ENCODE measurements around the gene TIGD7.
"Not testable (repeated sequence)": the region's sequence is repeated elsewhere in the genome, so short reads cannot be mapped to it uniquely, and the experiment has no call there.

TIGD7 gene

DNA sequence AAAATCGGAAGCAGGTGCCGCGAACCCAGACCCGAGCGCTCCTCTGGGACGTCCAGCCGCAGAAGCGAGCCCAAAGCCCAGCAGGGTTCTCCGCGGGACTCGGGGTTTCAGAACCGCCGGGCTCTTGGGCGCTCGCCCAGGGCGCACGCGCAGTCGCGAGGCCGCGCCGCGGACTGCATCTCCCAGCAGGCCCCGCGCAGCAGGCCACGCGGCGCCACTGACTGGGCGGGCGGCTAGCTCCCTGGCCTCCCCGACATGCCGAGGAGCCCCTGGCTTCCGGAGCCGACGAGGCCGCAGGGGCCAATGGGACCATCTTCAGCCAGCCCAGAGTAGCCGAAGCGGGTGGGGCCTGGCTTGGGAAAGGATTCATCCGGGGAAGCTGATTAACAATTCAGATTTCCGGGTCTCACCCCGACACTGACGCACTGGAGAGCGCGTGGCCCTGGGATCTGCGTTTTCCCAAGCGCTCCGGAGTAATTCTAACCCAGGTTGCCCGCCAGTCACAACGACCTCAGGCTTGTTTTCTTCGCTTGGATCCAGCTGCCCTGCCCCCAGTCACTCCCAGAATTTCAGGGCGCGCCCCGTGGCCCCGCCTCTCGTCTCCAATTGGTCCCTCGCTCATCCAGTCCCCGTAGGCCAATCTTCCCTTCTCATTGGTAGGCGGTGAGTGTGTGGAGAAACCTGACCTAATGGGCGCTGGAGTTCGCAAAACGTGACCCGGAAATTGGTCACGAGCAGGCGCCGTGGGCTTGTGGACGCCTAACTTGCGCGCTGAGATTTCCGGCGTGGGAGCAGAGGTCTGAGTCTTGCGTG is 22.3 kb downstream of the TIGD7 start, which contains the start of gene ZNF263:
ZNF263 (plus strand) TSS at position 762 of the 813 bp plus-strand sequence. CDS start 328 bp downstream, outside the sequence.
- peak; percentile 90 to 93 for DNase-seq (ENCODE audit: low read depth in 2 of 2)

DNA sequence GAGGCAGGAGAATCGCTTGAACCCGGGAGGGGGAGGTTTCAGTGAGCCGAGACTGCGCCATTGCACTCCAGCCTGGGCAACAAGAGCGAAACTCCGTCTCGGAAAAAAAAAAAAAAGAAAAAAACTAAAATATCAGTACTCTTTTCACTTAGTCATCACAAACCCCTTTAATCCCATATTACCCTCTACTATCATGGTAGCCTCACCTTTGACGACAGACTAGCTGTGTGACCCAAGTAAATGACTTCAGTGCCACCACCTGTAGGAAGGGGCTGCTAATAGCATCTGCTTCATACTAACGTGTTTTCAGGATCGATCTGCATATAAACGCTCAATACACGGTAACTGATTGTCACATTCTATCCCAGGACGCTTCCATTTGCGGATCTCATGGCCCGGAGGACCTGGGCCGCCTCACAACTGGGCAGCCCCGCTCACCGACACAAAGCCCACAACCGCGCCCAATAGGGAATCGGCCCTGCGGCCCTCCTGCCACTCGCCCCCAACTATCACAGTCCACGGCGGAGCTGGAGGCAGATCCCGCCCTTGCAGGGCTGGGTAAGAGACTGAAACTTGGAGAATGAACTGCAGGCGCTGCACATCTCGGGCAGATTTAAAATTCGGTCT is 23.0 kb downstream of the TIGD7 start:
- no peak for DNase-seq (ENCODE audit: low read depth in 2 of 2)

DNA sequence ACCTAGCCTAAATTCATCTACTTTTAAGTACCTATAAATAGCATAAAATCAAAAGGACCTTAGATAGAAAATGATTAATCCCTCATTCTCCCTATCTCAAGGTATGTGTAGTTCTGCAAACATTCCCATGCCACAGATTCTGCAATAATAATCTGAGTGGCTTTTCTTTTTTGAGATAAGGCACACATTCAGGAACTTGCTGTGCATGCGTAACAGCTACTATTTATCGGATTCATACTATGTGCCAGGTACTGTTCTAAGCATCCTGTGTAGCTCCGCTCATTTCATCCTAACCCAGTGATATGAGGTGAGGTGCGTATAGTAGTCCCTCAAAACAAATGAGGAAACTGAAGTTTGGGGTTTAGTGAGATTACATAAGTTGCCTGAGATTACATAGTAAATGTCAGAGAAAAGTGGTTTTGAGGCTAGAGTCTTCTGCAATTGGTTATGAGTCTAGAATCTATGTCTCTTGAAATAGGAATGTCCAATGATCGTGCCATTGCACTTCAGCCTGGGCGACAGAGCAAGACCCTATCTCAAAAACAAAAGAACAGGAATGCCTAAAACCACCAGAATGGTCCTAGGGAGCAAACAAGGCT is 23.9 kb downstream of the TIGD7 start:
- no peak for DNase-seq (ENCODE audit: low read depth in 2 of 2)

DNA sequence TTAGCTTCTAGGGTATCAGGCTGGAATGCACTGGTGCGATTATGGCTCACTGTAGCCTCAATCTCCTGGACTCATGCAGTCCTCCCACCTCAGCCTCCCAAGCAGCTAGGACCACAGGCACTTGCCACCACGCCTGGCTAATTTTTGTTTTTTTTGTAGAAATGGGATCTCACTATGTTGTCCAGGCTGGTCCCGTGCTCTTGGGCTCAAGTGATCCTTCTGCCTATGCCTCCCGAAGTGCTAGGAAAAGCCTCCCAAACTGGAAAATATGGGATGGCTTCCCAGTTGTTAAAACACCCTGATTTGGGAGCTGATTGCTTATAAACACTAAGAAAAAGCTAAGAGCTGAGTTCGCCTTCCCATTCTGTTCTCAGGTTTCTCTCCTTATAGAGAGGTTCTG is 28.6 kb downstream of the TIGD7 start:
- no peak for DNase-seq (ENCODE audit: low read depth in 2 of 2)

DNA sequence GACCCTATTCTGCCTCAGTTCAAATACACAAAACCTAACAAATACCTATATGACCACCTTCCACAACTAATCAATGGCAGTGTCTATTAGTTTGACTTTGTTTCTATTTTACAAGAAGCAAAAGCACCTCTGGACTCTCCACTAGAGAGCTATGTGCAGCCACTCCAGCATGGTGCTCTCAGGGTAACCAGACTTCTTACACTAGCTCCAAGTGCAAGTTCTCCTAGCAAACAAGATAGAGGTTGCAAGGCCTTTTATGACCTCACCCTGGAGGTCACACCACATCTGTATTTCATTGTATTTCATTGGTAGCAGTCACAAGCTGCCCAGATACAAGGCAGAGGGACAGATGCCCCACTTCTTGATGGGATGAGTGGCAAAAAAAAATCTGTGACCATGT is 30.3 kb downstream of the TIGD7 start:
- no peak for DNase-seq (ENCODE audit: low read depth in 2 of 2)

DNA sequence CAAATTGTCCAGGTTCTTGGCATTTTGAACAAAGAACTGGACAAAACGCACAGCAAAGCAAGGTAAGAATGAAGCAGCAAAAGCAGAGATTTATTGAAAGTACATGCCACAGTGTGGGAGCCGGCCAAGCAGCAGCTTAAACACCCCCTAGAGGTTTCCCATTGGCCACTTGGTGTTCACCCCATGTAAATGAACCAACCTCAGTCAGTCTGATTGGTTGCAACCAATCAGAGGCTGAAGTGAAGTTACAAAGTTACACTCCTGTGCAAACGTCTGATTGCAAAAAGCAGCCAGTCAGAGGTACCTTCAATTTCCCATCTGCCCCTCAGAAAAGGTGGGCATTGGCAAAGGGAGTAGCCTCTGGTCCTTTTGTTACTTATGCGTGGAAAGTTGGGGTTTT is 30.7 kb downstream of the TIGD7 start:
- no peak for DNase-seq (ENCODE audit: low read depth in 2 of 2)

DNA sequence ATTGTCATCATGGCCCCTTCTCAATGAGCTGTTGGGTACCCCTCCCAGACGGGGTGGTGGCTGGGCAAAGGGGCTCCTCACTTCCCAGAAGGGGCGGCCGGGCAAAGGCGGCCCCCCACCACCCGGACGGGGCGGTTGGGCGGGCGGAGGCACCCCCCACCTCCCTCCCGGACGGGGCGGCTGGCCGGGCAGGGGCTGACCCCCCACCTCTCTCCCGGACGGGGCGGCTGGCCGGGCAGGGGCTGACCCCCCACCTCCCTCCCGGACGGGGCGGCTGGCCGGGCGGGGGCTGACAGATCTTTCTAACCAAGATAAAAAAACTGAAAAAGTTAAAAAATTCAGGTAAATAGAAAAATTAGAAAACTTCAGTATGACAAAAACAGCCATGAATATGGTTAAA is 33.9 kb downstream of the TIGD7 start:
- not testable (repeated sequence) for DNase-seq (ENCODE audit: low read depth in 2 of 2)

DNA sequence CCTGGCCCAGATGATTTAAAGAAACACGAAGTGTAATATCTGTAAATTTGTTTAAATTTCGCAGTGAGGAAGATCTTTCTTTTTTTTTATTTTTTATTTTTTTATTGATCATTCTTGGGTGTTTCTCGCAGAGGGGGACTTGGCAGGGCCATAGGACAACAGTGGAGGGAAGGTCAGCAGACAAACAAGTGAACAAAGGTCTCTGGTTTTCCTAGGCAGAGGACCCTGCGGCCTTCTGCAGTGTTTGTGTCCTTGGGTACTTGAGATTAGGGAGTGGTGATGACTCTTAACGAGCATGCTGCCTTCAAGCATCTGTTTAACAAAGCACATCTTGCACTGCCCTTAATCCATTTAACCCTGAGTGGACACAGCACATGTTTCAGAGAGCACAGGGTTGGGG is 34.5 kb downstream of the TIGD7 start:
- not testable (repeated sequence) for DNase-seq (ENCODE audit: low read depth in 2 of 2)

DNA sequence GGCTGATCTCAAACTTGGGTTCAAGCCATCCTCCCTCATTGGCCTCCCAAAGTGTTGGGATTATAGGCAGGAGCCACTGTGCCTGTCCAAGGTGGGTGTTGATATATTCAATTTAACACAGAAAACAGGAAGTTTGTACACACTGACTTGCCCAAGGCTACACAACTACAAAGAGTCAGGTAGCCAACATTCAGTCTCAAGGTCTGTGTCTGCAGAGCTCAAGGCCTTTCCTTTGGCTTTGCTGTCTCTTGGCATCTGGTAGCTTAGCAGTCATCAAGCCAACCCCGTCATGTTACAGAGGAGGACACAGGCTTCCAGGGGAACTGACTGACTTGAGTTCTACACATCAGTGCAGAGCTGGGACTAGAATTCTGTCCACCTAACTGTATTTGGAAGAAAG is 36.9 kb downstream of the TIGD7 start:
- DNase-seq (ENCODE audit: low read depth in 2 of 2): no peak

DNA sequence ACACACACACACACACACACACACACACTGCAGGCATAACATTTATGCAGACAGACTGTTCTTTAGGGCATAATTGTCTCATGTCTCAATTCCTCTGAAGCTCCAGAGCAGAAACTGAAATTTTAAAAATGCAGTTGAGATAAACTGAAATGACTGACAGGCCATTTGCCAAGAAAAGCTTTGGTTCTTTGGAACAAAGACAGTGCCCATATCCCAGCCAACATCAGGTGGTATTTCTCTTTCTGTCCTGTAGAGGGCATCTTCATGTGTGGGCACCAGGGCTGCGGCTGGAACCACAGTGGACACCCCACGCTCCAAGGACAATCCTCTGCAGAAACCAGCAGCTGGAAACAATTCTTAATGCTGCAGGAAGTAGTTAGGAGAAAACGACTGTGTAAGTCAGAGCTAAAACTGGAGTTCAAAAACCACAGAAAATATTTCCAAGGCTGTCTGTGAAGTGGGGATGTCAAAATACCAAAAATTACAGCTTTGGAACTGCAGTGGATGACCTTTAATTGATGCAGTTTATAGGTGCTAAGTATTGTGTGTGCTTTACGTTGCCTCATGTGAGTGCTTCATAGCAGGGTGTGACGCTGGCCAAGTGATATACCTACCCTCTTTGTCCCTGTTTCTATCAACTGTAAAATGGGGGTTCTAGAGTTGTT is 38.2 kb downstream of the TIGD7 start:
- DNase-seq (ENCODE audit: low read depth in 2 of 2): no peak

DNA sequence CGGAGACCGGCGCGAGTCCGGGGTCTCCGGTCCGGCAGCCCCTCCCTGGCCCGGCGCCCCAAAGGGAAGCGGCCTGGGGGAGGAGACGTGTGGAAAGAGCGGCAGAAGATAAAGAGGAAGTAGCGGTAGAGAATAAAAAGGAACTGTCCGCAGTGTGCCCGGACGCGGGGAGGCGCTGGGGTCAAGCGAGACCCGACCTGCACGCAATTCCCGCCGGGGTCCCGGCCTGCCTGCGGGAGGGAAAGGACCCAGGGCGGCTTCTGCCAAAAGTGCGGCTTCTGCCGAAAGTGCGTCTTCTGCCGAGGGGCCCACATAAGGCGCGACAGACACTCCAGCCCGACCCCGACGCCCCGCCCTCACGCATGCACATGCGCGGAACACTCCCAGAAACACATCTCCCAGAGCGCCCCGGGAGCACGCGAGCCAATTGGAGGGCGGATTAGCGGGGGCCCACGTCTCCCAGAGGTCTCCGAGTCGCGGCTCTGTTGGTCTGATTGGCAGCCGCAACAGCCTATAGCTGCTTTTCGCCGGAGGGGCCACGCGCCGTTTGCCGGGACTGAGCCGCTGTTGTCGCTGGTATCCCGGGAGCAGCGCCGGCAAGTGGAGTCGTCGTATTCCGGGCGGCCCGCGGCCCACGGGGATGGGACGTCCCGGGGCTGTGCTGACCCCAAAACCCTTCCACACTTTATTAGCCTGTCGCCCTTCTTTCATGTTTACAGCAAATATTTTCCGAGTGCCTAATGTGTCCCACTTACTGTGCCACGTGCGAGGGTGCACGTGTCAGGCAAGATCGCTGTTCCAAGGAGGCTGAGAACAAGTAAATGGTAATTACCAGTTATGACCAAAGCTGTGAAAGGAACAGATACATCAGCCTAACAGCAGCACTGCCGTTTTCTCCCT is 40.8 kb downstream of the TIGD7 start:
- peak; percentile 95 to 99 for DNase-seq (ENCODE audit: low read depth in 2 of 2)

DNA sequence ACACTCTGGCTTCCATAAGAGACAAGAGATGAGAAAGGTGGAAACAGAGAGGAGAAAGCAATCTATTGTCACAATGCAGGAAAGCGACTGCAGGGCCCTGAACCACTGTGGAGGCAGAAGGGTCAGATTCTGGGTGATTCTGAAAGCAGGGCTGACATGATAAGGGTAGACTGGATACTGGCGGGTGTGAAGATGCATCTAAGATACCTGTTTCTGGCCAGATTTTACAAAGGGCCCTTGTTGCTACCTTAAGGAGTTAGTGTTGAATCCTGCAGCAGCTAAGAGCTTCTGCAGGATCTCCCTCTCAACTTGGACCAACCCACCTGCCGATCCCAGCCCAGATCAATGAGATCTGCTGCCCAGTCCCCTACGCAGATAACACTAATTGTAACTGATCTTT is 42.7 kb downstream of the TIGD7 start:
- no peak for DNase-seq (ENCODE audit: low read depth in 2 of 2)

DNA sequence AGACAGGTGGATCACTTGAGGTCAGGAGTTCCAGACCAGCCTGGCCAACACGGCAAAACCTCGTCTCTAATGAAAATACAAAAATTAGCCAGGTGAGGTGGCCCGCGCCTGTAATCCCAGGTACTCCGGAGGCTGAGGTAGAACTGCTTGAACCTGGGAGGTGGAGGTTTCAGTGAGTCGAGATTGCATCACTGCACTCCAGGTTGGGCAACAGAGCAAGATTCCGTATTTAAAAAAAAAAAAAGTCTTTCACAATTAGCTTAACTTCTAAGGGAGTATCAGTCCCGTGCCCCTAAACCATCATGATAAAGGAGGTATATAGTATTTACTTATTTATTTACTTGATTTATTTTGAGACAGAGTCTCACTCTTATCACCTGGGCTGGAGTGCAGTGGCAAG is 45.4 kb downstream of the TIGD7 start:
- DNase-seq (ENCODE audit: low read depth in 2 of 2): no peak

DNA sequence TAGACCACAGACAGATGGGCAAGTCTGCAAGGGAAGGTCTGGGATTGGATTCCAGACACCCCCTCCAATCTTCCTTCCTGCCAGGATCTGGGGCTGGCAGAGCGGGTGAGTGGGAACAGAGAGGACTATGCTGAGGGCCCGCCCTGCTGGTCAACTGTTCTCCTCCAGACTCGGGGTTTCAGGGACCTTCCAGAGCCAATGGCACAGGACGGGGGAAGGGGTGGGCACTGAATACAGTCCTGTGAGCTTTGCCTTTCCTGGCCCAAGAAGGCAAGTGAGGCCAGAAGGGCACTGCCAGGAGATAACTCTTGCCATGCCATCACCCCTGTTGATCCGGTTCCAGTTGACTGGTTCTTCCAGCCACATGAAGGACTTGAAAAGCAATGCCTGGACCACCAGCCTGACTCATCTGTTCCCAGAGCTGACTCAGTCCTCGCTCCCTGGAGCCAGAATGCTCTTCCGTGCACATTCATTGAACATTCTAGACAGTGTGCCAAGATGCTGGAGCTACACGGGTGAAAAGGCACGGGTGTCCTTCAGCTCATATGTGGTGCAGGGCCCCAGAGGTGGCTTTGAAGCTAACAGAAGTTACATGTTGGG is 48.3 kb downstream of the TIGD7 start:
- DNase-seq (ENCODE audit: low read depth in 2 of 2): no peak

DNA sequence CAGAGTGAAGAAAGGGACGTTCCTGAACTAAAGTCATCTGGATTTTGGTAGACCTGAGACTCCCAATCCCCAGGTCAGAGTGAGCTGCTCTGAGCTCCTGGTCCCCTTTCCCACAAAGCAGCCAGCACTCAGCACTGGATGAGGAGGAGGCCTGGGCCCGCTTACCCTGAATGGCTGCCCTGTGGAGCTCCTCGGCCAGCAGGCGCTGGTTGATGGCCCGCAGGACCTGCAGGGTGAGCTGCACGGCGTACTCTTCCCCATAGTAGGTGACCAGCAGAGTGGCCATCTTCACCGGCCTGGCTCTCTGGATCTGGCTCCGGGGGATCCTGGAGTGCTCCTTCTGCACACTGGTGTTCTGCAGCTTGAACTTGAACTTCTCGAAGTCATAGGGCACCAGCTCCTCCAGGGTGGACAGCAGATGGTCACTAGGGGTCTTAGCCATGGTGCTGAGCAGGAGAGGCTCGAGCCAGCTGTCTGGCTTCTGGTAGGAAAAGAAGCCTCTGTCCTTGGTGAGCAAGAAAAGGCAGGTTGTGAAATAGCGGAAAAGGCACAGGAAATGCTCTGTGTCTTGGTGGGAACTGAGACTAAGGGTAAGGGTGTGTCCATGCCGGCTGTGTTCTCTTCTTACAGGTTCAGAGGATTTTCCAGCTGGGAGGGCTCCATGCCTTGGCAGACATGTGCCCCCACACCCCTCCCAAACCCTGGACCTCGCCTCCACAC is 48.9 kb downstream of the TIGD7 start, which contains the start of gene MEFV:
MEFV (minus strand) TSS at position 488 of the 720 bp plus-strand sequence; CDS start at position 442, 46 bp downstream.
- DNase-seq (ENCODE audit: low read depth in 2 of 2): no peak

DNA sequence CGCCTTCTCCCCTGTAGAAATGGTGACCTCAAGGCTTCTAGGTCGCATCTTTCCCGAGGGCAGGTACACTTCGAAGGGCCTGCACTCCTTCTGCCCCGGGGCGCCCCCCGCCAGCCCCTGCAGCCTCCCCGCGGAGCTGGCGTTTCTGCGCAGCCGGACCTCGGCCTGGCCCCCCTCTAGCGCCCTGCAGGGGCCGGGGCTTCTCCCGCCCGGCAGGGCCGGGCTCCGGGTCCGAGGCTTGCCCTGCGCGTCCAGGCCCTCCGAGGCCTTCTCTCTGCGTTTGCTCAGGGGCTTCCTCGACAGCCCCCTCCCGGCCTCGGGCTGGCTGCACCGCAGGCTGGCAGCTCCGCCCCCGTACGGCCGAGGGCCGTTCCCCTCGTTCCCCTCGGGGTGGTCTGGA is 50.9 kb downstream of the TIGD7 start:
- no peak for DNase-seq (ENCODE audit: low read depth in 2 of 2)

DNA sequence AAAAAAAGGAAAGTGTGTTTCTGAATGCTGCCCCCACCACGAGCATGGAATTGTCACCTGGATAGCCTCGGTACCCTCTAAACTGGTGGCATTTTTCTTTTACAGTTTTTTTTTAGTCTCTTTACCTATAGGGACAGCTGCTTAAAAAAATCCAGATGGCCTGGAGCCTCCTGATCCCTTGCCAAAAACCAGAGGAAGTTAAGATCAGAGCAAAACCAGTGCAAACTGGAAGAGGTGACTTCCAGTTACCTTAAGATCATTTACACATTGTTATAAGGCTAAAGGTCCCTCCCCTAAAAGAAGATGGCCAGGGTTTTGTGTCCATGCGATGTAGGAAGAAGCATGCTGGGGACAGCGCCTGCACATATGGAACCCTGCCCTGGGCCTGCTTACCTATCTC is 52.3 kb downstream of the TIGD7 start:
- DNase-seq (ENCODE audit: low read depth in 2 of 2): no peak

DNA sequence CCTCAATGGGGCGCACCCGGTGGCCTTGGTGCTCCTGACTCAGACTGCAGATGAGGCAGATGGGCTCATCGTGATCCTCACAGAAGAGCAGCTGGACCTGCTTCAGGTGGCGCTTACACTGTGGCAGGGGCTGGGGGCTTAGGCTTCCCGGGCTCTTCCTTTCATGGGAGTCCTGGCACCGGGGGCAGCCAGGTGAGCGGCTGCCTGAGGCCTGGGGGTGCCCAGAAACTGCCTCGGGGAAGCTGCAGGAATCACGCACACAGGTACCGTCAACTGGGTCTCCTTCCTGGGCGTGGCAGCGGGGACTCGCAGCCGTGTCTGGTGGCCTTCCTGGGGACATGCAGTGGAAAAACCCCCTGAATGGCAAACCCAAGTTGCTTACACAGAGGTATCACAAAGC is 55.8 kb downstream of the TIGD7 start:
- no peak for DNase-seq (ENCODE audit: low read depth in 2 of 2)

DNA sequence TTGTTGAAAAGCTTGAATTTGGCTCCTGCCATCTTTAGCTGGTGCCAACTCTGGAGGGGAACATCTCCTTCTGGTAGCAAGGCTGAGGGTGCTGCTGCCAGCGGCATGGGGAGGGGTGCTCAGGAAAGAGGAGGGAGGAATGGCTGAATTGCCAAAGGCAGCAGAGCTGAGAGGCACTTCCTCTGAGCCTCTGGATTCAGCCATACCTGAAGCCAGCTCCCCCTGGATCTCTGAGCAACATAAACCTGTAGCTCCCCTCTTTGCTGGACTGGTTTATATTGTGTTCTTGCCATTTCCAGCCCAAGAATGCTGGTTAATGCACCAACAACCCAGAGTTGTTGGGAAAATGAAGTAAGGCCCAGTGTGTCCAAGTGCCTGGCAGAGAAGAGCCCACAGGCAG is 56.2 kb downstream of the TIGD7 start:
- no peak for DNase-seq (ENCODE audit: low read depth in 2 of 2)

All from stimulated activated CD8-positive, alpha-beta memory T cell treated with anti-CD3 and anti-CD28 coated beads, Interleukin-7, amount 100 ng/mL, for 4 hours (primary cell).